Measurements from ENCODE around the gene COL11A1. TPM values are rescaled to one million over a fixed set of nuclear protein-coding genes. Genes with fewer than 3 reads are reported as not detected.

The COL11A1 gene
- total and polyA plus RNA-seq, 7 donors = 0.03 to 0.76 (median 0.62) TPM; not detected in 4

- no peak overlapping the region for H3K27ac ChIP-seq
- 70 to 75% (median 73%) methylated on average over 6 of the region's 6 CpGs for WGBS, 3 donors
- H3K36me3 ChIP-seq (ENCODE audit: insufficient read depth in 1 of 2, low read depth in 1 of 2) = no peaks in the 10 kb centered on the region
- no peaks in the 10 kb centered on the region for H3K27me3 ChIP-seq (ENCODE audit: insufficient read depth in 3 of 3, low read length in 2 of 3)
- ATAC-seq (no peak), DNase-seq (no peak)
- H3K9me3 ChIP-seq = no peaks in the 10 kb centered on the region
- no peaks in the 10 kb centered on the region for H3K4me1 ChIP-seq
- intact Hi-C loops (cut with DNase I) = no loop called here
- no peak overlapping the region for H3K4me3 ChIP-seq
- no peak for TF ChIP-seq CTCF (IDR thresholded peaks at IDR 0.05)
Measured at GRCh38 chr1:102879439-102879993, 228.8 kb downstream of the COL11A1 start.

GRCh38 chr1:102875756-102876155 is 232.6 kb downstream of the COL11A1 start:
- Histone ChIP-seq H3K4me3 (no peak overlapping the region), H3K9me3 (no peaks in the 10 kb centered on the region), H3K4me1 (no peaks in the 10 kb centered on the region), H3K27me3 (ENCODE audit: insufficient read depth in 3 of 3, low read length in 2 of 3) (no peaks in the 10 kb centered on the region), H3K27ac (no peak overlapping the region), H3K36me3 (ENCODE audit: insufficient read depth in 1 of 2, low read depth in 1 of 2) (no peaks in the 10 kb centered on the region)
- TF ChIP-seq CTCF (IDR thresholded peaks at IDR 0.05) = no peak
- intact Hi-C loops (cut with DNase I) = no loop called here
- no peak for ATAC-seq
- 31 to 36% (median 36%) methylated on average over 1 of the region's 1 CpG for WGBS, 3 donors
- no peak for DNase-seq

GRCh38 chr1:102872526-102872925 is 235.8 kb downstream of the COL11A1 start:
- Histone ChIP-seq H3K4me3 (no peak overlapping the region), H3K36me3 (ENCODE audit: insufficient read depth in 1 of 2, low read depth in 1 of 2) (no peaks in the 10 kb centered on the region), H3K4me1 (no peaks in the 10 kb centered on the region), H3K9me3 (no peaks in the 10 kb centered on the region), H3K27me3 (ENCODE audit: insufficient read depth in 3 of 3, low read length in 2 of 3) (no peaks in the 10 kb centered on the region), H3K27ac (no peak overlapping the region)
- ATAC-seq (no peak), DNase-seq (no peak)
- WGBS, 3 donors = 87 to 97% (median 88%) methylated on average over 1 of the region's 1 CpG
- intact Hi-C loops (cut with DNase I) = no loop called here
- TF ChIP-seq CTCF (IDR thresholded peaks at IDR 0.05) = no peak

GRCh38 chr1:102872097-102872496 is 236.2 kb downstream of the COL11A1 start:
- H3K27ac ChIP-seq = no peak overlapping the region
- no peaks in the 10 kb centered on the region for H3K4me1 ChIP-seq
- WGBS, 3 donors = 84 to 89% (median 88%) methylated on average over 4 of the region's 4 CpGs
- intact Hi-C loops (cut with DNase I) = no loop called here
- H3K27me3 ChIP-seq (ENCODE audit: insufficient read depth in 3 of 3, low read length in 2 of 3) = no peaks in the 10 kb centered on the region
- H3K9me3 ChIP-seq = no peaks in the 10 kb centered on the region
- H3K4me3 ChIP-seq = no peak overlapping the region
- no peaks in the 10 kb centered on the region for H3K36me3 ChIP-seq (ENCODE audit: insufficient read depth in 1 of 2, low read depth in 1 of 2)
- no peak for TF ChIP-seq CTCF (IDR thresholded peaks at IDR 0.05)
- no peak for ATAC-seq
- DNase-seq = no peak

GRCh38 chr1:102863704-102864103 is 244.6 kb downstream of the COL11A1 start:
- H3K4me3 ChIP-seq = no peak overlapping the region
- TF ChIP-seq CTCF (IDR thresholded peaks at IDR 0.05) = no peak
- intact Hi-C loops (cut with DNase I) = no loop called here
- no peak overlapping the region for H3K27ac ChIP-seq
- no peaks in the 10 kb centered on the region for H3K36me3 ChIP-seq (ENCODE audit: insufficient read depth in 1 of 2, low read depth in 1 of 2)
- H3K27me3 ChIP-seq (ENCODE audit: insufficient read depth in 3 of 3, low read length in 2 of 3) = no peaks in the 10 kb centered on the region
- no peaks in the 10 kb centered on the region for H3K9me3 ChIP-seq
- no peak for DNase-seq
- H3K4me1 ChIP-seq = no peaks in the 10 kb centered on the region
- WGBS, 3 donors = 22 to 31% (median 23%) methylated on average over 2 of the region's 2 CpGs
- no peak for ATAC-seq

All from psoas muscle (tissue), 8 donors.